NCI-H2107 treated with DMSO at 0.1 percent for 48 hours (cell line): ENCODE data around the gene NSD1.

Experiments
- DNase-seq: peaks from one replicate; lab custom pipeline; 2025; ENCODE audit not compliant: unreplicated experiment; lab: John Stamatoyannopoulos, UW

The NSD1 gene

DNA sequence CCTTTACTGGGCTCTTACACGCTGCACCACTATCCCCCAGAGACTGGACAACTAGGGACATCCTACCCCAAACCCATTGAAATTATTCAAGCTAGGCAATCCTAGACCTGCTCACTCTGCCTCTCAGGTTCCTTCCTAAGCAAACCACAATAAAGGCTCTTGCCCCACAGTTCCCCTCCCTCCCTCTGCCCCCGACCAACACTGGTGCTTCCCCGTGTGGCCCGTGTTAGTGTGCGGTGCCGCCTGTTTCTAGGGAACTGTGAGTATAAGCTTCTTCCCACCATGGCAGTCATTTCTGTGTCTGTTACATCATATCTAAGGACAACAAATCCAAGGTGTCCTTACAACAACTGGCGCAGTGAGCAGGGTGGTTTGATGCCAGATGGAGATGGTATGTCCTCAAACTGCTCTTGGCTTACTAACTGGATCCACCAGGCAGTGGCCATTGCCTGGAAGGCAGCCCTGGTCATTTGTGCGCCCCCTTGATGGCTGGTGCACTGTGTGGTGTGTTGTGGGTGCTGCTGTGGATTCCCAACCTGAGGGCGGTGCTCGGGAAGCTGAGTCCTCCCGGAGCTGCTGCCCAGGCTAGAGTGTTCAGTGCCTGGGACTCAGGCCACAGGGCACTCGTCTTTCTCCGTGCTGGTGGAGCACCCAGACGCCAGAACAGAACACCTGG lies 186.5 kb downstream of the NSD1 start:
- no peak for DNase-seq

DNA sequence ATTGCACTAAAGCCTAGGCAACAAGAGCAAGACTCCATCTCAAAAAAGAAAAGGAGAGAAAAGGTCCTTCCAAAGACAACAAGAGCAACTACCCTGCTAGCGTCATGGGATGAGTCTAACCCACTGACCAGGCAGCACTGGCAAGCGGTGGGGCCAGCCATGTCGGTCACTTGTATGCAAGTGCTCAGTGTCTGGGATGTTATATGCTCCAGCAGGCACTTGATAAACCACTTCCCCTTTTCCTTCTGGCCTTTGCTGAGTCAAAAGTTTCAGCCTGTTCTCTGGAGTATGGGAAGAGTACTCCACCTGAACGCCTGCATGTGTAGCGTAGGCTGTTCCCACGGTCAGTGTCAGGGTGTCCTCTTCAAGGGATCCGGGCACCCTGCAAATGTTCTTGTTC lies 187.3 kb downstream of the NSD1 start:
- DNase-seq: no peak

DNA sequence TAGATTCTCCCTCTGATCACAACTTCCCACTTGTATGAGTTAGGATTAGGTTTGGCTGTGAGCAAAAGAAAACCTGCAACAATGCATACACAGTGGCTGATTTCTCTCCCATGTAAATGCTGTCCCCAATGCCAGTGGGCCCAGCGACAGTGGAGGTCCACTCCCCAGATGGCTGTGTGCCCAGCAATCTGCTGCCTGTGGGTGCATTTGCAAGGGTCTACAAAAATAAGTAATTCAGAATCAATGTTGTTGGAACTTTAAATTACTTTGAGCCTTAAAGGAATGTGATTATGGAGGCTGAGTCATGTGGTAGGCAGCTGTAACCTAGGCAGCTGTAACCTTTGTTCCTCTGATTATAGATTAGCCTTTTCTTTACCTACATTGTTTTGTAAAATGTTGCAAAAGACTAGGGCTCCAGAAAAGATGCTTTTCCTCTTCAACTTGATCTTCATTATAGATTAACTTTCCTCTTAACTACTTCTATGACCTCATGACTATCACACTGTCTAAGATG lies 192.4 kb downstream of the NSD1 start:
- no peak for DNase-seq

DNA sequence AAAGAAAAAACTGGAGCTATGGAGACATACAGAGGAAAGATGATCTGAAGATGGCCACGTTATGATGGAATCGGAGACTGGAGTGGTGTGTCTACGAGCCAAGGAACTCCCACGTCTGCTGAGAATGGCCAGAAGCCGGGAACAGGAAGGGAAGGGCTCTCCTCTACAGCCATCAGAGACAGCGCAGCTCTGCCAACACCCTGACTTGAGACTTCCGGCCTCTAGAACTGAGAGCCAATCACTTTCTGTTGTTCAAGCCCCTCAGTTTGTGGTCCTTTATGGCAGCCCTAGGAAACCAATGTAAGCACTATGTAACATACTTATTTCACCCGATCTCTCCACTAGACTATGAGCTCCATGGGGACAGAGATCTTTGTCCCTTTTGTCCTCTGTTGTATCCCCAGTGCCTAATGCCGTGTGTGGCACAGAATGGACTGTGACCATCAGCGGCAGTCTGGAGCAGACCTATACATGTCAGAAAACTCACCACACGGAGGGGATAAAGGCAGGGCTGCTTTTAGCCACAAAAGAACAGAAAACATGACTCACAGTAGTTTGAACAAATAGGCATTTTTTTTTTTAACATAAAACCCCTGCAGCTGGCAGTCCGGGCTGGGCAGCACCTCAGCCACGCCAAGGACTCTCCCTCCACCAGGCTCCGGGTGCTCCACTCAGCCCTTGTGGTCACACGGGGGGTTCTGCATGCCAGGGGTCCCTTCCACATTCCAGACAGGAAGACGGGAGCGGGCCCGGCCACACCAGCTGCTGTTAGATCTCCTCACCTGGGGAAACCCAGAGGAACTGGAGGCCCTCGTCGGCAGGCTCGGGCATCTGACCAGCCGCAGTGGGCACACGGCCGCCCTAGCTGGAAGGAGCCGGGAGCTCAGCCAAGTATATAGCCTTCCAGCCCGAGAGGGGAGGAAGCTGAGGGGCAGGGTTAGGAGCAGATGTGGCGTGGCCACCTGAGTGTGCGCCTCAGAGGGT lies 194.3 kb downstream of the NSD1 start:
- DNase-seq: no peak

DNA sequence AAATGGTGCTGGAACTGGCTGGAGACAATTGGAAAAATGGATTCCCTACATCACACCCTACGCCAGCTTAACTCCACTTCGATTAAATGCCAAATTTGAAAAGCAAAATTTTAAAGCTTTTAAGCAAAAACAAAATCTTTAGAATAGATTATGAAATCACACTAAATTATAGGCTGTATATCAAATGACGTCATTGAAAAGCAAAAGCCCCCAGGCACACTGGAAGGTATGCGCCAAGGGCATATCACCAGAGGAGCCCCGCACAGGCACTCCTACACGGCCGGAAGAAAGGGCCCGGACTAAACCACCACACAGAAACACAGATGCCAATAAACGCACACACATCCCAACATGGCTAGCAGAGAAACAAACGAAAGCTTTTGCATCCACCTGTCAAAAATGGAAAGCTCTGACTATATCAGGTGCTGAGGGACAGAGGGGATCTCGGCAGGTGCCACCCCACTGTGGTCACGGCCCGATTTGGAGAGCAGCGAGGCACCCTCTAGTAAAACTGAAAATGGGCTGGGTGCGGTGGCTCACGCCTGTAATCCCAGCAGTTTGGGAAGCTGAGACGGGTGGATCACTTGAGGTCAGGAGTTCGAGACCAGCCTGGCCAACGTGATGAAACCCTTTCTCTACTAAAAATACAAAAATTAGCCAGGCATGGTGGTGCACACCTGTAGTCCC lies 195.1 kb downstream of the NSD1 start:
- DNase-seq: no peak

DNA sequence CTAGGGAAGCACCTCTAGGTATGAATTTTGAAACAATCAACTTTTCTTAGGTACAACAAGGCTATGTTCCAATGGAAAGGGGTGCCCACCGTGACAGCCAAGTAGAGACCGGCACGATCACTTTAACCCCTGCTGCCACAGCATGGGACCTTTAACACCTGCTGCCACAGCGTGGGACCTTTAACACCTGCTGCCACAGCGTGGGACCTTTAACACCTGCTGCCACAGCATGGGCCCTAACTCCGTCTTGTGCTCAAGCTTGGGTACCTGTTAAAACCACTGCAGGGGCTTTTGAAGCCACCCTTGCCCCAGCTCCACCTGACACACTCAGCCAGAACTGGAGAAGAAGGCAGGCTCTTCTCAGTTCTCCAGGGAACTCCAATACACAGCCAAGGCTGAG lies 196.3 kb downstream of the NSD1 start:
- DNase-seq: no peak

DNA sequence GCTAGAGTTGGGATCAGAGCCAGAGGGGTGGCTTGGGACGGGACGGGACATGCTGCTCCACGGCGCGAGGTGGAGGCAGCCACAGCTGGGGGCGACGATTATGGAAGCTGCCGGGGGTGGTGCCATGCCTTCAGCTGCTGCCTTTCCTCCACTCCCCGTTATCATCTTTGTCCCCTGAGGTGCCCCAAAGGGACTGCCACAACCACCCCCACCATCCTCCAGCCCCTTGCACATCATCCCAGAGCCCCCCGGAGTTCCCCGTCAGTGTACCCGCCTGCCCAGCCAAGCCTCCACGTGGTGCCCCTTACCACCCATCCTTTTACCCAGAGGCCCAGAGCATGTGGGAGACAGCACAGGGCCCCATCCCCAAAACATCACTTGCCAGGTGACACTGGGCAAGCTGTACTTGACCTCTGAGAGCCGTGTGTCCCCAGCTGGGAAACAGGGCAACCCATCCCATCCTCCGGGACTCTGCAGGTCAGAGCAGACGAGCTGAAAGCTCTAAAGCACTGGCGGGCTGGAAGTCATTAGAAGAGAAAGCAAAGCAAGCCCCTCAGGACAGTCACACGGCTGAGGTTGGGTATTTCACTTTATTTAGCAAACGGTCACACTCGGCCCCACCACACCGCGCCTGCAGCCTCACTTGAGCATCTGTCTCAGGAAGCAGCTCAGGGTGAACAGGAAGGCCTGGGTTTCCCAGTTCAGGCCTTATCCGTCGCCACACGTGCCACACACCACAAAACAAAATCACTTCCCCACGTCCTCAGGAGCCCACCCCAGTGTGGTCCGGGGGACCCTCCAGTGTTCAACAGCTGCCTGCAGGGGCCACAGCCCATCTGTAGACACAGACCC lies 197.6 kb downstream of the NSD1 start:
- DNase-seq: no peak

DNA sequence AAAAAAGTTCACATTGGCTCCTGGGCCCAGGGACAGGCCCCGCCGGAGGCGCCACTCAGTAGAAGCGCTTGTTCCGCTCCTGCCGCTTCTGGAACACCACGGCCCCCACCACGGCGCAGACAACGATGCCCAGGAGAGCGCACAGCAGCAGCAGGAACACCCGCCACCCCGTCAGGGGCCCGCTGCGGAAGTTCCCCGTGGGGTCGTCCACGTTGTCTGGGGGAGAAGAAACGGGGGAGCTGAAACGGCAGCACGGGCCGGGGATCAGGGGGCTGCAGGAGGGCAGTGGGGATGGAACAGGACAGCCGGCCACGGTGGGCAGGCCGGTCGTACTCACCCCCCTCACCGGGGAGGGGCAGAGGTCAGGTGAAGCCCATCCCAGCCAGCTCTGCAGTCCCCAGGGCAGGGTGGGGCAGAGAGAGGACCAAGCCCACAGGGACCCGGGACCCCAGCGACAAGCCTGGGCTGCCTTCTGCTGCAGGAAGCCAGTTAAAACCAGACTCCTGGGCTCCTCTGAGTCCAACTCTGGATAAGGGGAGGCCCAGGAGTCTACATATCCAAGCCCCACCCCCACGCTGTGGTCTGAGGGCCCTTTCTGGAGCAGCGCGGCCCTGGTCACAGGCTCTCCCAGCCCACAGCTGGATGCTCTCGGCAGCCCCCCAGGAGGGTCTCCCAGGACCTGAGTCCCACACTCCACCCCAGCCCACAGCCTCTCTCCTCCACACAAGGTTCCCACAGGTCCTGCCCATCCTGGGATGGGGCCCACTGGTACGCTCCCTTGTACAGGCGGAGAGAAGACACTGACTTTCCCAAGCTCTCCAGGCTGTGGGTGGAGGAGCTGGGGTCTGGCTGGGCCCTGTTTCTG lies 198.7 kb downstream of the NSD1 start:
- no peak for DNase-seq

DNA sequence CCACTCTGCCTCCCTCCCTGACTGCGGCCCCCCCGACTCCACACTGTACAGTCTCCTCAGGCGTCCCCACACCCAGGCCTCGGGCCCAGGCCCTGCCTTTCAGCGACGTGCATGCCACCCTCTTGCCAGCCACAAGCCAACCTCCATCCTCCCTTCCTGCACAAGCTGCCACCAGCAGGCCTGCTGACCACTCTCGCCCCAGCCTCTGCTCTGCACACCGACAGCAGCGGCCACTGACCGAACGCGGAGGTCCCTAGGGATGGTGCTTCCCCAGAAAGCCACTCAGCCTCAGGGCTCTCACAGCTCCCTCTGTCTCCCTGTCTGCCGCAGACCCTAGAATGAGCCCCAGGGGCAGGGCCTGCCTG lies 199.3 kb downstream of the NSD1 start:
- no peak for DNase-seq

DNA sequence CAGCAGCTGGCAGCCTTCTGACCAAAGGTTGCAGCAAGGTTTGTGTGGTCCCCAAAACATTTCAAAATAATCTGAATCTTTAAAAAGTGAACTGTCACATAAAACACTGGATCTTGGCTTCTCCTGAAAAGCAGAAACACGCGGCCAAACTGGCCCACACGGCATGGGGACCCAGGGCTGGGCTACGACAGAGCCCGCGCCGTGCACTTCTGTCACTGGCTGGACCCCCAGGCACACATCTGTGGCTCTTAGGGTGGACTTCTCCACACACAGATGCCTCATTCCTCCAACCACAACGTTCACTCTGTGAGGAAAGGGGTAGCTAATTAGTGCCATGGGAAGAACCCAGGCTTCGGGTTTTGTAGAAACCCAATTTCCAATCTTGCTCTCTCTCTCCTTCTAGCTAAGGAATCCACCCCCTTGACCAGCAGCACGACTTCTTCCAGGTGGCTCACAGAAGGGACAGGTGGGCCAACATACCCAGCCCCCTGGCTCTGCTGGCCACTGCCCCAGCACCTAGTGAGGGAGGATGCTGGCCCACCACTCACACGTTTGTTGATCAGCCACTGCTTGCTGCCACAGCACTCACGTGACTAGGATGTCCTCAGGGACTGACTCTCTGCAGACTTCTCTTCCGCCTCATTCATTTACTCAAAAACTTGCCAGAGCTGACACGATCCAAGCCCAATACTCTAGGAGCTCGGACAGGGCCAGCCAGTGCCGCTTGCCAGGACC lies 200.0 kb downstream of the NSD1 start:
- no peak for DNase-seq

DNA sequence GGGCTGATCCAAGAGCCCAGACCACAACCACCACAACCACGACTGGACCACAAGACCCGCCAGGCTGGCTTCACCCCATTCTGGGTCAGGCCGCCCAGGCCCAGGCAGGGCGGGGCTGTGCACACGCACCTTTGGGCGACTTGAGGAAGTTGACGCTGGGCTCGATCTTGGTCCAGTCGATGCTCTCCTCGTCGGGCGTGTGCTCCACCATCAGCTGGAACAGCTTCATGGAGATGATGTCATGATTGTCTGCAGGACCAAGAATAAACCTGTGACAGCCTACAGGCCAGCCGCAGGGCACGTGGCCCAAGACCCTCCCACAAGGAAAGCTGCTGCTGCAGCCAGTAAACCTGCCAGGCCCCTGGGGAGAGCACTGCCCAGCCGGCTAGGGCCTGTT lies 200.6 kb downstream of the NSD1 start:
- DNase-seq: no peak

DNA sequence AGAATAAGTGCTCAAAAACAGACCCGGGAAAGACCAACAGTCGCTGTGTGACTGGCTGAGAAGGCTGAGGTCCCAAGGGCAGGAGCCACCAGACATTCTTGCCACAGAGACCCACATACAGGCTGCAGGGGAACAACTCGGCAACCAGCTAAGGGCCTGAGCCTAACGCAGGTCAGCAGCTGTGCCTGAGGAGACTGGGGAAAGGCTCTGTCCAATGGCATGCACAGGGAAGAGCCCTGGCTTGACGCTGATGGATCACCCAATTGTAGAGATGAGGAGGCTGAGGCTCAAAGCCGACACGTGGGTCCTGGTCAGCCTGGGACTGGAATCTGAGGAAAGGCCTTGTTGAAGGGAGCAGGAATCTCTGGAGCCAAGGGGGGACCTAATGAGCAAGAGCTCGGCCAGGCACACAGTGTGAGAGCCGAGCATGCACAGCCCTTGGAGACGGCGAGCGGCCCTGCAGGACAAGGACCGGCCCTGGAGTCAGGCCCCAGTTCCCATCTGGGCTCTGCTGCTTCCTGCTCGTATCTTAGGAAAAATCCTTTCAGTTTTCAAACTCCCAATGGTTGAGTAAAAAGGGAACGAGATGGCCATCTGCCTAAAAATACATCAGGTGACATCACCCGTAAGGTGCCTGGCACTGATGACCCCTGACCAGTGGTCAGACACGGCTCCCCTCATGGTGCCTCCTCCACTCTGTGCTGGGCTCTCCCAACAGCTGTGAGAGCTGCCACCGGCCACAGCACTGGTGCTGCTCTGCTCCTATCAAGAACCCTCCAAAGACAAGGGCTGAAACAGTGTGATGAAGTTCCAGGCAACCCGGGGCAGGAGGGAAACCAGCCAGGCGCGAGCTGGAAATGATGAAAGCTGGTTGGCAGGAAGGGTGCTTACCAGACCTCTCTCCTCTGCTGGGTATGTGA lies 201.5 kb downstream of the NSD1 start:
- no peak for DNase-seq

DNA sequence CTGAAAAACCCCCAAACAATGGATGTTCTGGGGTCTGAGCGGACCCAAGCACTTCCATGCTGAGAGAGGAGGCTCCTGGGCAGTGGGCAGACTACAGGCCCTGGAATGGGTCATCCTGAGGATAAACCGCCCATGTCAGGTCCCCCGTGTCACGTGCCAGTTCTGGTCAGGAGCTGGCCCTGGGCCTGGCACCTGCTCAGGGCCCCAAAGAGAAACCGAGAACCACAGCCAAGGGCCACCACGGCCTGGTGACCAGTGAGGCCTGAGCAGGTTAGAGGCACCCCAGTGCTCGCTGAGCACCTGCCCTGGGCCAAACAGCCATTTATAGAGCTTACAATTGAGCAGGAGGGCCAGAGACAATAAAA lies 202.1 kb downstream of the NSD1 start:
- DNase-seq: no peak

DNA sequence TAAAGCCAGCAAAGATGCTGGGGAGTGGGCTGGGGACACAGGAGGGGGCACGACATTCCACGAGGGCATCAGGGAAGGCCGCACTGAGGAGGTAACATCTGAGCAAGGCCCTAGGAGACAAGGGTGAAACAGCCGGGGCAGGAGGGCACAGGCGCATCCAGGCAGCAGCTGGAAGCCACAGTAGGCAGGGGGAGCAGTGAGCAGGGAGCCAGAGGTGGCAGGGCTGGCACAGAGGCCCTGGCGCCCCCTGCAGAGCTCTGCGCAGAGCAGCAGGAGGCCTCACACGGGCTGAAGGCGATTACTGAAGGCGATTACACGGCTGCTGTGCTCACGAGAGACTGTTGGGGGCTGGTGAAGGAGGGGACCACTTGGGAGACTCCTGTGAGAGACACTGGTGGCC lies 202.5 kb downstream of the NSD1 start:
- no peak for DNase-seq

DNA sequence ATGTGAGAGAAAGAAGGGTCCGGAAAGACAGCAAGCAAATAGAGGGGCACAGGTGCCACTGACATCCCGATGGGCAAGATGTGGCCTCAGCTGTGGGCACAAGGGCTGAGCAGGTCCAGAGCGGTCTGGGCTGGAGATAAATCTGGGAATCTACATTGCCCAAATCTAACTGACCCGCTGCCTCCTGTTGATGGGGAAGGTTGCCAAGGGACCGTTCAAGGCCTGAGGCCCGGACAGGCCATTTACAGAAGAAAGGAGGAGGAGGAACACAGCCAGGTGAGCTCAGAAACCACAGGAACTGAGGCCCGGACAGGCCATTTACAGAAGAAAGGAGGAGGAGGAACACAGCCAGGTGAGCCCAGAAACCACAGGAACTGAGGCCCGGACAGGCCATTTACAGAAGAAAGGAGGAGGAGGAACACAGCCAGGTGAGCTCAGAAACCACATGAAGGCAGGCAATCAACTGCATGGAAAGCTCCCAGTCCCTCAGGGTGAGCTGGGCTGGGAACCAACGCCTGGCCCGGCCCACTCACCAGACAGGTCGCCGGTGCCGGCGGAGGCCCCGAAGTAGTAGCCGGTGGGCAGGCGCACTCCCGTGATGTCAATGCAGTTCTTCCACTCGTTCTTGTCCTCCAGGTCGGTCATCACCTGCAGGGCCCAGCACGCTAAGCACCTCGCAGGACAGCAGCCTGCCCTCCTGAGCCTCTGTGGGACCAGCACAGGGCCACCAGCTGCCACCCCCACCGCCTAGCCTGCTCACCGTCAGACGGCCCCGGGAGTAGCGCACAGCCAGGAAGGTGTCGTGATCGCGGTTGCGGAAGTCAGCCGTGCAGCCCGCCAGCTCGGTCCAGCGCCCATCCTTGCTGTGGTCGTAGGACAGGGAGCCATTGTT lies 203.3 kb downstream of the NSD1 start:
- DNase-seq: no peak

DNA sequence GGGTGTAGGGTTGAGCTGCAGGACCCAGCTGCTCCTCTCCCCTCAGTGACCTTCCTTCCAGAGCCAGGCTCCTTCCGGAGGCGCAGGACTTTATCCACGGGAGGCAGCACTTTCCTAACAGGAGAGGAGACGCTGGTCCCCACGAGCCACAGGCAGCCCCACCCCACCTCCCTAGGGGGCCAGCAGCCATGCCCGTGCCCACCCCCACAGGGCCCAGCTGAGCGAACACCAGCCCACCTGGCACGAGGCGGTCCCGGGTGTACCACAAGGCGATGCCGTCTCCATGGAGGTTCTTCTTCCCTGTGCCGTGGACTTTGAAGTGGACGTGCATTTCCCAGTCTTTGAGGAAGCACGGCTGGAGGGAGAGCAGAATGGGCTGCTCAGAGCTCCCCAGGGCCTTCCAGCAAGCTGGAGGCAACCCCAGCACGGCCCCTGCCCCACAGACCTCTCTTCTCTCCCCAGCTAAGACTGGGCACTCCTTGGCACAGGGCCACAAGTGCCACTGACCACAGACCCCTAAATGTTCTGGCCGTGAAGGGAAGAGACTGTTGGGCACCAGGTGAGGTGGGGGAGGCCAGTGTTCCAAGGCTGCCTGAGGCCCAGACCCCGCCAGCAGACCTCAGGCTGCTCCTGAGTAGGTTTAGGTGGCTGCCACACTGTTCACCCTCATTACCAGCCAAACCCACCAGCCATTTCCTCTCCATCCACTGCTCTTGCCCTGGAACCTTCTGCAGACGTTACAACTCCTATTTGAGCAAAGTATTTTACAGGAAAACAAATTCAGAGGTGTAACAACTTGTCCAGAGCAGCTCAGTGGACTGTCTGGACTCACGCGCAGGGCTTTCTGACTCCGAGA lies 204.9 kb downstream of the NSD1 start:
- DNase-seq: no peak
